ENCODE measurements around the gene TIAM1.

Gene TIAM1

DNA sequence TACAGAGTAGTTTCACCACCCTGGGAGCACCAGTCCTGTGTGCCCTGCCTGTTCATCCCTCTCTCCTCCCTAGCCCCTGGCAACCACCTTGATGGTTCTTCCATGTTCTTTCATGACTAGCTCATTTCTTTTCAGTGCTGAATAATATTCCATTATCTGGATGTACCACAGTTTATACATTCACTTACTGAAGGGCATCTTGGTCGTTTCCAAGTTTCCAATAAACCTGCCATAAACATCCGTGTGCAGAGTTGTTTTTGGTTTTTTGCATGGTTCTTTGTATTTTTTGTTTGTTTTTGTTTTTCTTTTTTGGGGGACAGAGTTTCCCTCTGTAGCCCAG, 13.9 kb downstream of the TIAM1 start:
- TF ChIP-seq GATA2 (IDR thresholded peaks at IDR 0.05; ENCODE audit: low read depth, low read length): no peak
- no peak for TF ChIP-seq GATA3 (IDR thresholded peaks at IDR 0.05; ENCODE audit: low read depth, low read length)

DNA sequence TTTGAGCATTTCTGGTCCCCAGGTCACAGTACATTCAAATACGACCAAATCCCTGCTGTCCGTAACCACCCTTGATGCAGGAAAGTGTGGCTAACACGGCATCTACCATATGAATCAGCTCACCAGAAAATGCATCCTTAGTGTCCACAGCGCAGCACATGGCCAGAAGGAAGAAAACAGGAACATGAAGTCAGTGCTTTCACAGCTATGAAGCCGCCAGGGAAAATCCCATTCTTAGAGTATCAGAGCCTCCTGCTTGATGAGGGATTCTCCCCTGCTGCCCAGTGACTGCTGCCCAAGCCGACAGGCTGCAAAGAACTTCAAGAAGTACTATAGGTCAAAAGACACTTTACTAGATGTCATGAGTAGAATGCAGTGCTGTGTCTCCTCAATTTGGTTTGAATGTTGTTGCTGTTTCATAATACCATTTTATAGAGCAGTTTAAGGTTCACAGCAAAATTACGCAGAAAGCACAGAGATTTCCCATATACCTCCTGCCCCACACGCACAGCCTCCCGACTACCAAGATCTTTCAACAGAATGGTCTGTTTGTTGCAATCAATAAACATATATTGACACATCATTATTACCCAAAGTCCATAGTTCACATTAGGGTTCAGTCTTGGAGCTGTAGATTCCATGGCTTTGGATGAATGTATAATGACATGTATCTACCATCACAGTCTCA, 14.5 kb downstream of the TIAM1 start:
- TF ChIP-seq GATA3 (IDR thresholded peaks at IDR 0.05; ENCODE audit: low read depth, low read length) (no peak), GATA2 (IDR thresholded peaks at IDR 0.05; ENCODE audit: low read depth, low read length) (no peak)

DNA sequence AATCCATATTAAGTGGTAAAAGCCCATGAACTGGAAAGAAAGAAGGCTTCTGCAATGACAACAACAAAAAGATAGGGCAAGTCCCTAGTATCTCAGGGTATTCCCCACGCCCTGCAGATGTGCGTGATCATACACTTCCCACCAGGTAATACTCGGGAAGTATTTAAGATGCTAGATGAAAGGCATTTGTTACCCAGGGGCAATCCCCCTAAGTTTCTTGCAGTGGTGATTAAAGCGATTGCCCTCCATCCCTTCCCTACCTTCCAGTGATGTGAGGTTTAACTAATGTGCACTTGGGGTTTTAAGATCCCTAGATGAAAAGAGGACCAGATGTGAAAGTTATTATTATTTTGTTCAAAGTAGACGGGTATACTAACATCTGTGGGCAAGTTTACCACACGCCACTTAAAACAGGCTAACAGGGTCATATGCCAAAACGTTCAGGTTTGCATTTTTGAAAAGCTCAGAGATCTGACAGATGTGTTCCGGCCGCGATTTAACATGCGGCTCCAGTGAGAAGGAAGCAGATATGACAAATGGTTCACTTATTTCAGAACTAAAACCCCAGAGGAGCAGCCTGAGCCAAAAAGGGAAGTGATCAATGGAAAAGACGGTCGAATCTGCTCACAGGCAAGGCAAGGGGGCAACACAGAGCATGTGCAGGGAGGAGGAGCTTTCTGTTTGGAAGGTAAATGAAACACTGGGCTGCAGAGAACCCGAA, 17.4 kb downstream of the TIAM1 start:
- TF ChIP-seq GATA2 (IDR thresholded peaks at IDR 0.05; ENCODE audit: low read depth, low read length): no peak
- TF ChIP-seq GATA3 (IDR thresholded peaks at IDR 0.05; ENCODE audit: low read depth, low read length): no peak

DNA sequence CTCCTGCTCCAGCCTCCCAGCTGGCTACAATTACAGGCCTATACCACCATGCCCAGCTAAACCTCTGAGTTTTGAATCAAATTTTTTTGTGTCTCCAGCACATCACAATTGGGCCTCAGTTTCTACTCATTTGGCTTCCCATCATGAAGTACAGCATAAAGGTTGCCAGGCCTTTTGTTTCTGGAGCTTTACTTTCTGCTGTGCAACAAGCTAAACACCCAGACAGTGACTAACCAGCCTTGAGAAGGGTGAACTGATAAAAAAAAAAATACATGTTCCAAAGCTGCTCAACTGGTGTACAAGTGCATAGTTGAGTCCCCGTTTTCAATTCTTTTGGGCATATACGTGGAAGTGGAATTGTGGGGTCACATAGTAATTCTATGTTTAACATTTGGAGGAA, 25.1 kb downstream of the TIAM1 start:
- TF ChIP-seq GATA3 (IDR thresholded peaks at IDR 0.05; ENCODE audit: low read depth, low read length) (no peak), GATA2 (IDR thresholded peaks at IDR 0.05; ENCODE audit: low read depth, low read length) (no peak)

DNA sequence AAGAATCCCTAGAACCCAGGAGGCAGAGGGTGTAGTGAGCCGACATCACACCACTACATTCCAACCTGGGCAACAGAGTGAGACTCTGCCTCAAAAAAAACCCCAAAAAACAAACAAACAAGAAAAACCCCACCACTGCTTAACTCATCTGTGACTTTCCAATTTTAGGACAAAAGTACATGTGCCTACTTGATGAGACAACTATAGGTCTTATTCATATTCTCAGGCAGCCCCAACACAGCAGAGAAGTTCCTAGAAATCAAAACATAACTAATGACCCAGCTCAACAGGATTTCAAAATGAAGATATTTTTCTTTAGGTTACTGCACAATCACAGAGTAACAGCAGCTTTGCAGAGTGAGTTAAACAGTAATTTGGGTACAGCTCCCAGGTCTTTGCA, 26.4 kb downstream of the TIAM1 start:
- TF ChIP-seq GATA2 (IDR thresholded peaks at IDR 0.05; ENCODE audit: low read depth, low read length) (no peak), GATA3 (IDR thresholded peaks at IDR 0.05; ENCODE audit: low read depth, low read length) (no peak)

DNA sequence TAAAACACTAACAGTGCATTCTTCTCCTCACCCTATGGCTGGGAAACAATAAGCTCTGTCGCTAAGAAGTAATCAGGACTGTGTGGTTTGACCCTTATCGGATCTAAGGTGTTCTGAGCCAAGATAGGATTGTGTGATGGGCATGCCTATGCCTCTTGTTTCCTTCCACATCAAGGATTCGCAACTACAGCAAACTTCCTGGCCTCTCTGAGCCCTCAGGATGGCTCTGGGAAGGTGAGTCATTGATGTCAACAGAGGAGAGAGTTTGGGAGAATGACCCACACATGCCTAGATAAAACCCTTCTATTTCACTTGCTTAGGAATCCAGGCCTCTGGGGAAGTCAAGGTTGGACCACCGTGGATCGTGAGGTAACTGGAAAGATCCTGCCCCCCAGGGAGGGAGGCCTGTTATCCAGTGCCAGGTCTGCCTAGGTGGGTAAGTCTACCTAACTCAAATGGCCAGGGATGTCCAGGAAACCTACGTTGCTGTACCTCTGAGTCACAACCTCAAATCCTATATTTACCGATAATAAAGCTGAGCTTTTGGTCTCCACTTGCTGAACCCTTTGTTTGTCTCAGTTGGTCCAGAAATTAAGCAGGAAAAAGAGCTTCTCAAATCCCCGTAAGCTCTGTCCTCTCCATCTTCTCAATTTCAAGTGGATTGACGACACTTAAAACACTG, 27.4 kb downstream of the TIAM1 start:
- no peak for TF ChIP-seq GATA2 (IDR thresholded peaks at IDR 0.05; ENCODE audit: low read depth, low read length)
- no peak for TF ChIP-seq GATA3 (IDR thresholded peaks at IDR 0.05; ENCODE audit: low read depth, low read length)

DNA sequence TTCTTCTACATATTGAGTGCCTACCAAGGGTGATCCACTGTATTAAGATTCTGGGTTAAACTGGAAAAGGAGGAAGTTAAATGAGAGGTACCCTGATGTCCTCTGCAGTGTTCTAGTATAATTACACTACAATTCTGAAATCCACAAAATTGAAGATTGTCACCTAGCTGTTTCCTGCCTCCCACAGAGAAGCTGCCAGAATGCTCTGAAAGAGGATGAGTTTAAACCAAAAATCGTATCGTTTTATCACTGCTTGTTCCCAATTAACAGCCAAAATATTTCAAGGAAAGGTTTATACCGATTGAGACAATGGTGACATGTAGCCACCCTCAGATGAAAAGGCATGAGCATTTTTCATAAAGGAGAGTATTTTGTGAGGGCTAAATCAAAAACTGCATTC, 28.0 kb downstream of the TIAM1 start:
- TF ChIP-seq GATA3 (IDR thresholded peaks at IDR 0.05; ENCODE audit: low read depth, low read length) (no peak), GATA2 (IDR thresholded peaks at IDR 0.05; ENCODE audit: low read depth, low read length) (no peak)

DNA sequence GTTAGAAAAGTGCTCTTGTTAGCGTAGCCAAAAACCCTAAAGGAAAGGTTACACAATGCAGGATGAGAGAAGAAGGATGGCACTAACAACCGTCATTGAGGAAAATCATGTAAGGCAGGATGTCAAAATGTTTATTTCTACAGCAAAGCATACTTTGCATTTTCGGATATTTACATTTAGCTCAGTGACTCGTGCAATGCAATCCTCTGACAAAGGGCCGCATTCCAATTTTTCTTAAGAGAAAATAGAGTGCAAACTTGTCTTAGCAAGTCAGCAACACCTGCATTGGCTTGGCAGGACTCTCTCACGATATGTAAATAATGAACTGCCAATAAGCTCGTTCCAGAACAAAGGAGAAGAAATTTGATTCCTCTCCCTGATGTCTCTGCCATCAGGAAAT, 33.3 kb downstream of the TIAM1 start:
- no peak for TF ChIP-seq GATA2 (IDR thresholded peaks at IDR 0.05; ENCODE audit: low read depth, low read length)
- no peak for TF ChIP-seq GATA3 (IDR thresholded peaks at IDR 0.05; ENCODE audit: low read depth, low read length)

DNA sequence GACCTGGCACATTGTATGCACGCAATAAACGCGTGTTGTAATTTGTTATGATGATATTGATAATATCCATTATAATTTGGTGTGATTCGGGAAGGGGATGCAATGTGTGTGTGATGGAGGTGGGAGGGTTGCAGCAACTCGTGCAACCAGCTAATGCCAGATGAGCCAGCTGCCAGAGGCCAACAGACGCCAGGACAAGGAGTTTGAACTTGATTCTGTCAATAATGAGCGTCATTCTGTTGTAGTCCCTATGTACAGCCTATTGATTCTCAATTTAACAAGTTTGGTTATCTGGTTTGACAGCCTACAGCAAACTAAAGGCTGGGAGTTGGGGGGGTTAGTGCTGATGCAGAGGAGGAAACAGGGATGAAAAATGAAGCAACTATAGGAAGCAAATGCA, 35.5 kb downstream of the TIAM1 start:
- TF ChIP-seq GATA2 (IDR thresholded peaks at IDR 0.05; ENCODE audit: low read depth, low read length): no peak
- no peak for TF ChIP-seq GATA3 (IDR thresholded peaks at IDR 0.05; ENCODE audit: low read depth, low read length)

DNA sequence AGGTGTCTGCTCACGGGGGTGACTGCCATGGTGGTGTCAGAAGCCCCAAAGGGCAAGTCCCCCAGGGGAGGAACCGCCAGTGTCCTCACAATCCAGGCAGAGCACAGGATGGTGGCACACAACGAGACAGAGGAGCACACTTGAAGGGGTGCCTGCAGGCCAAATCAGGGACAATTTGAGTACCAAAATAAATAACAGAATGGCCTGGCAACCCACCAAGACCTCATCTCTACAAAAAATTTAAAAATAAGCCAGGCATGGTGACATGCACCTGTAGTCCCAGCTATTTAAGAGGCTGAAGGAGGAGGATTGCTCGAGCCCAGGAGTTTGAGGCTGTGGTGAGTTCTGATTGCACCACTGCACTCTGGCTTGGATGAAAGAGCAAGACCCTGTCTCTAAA, 38.2 kb downstream of the TIAM1 start:
- no peak for TF ChIP-seq GATA3 (IDR thresholded peaks at IDR 0.05; ENCODE audit: low read depth, low read length)

DNA sequence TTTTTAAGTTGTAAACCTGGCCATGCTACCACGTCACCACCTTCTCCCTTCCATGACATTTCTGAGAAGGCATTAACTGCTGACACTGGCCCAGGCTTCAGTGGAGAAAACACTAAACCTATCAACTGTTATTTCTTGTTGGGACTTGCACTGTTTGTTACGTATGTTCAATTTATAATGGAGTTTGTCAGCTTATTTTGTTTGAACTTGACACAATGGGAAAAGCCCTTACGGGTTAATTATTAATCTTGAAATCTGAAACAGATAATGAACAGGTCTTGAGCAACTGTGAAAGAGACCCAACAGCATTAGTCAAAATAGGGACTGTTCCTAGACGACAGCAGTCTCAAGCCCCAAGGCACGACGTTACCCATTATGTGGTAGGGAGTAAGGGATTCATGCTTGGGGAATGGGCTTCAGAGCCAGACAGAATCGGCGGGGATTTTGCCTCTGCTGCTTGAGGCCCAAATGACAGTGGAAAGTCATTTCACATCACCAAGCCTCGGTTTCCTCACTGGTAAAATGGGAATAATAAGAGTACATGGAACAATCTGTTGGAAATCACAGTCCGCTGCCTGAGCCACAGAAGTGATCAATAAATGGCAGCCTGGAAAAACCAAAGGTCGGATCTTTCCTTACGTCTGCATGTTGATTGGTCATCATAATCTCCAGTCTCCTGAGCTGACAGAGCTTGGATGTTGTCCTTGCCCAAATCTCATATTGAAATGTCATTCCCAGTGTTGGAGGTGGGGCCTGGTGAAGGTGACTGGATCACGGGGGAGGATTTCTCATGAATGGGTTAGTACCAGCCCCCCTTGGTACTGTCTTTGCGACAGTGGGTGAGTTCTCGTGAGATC, 44.5 kb downstream of the TIAM1 start:
- no peak for TF ChIP-seq GATA2 (IDR thresholded peaks at IDR 0.05; ENCODE audit: low read depth, low read length)
- TF ChIP-seq GATA3 (IDR thresholded peaks at IDR 0.05; ENCODE audit: low read depth, low read length): no peak

DNA sequence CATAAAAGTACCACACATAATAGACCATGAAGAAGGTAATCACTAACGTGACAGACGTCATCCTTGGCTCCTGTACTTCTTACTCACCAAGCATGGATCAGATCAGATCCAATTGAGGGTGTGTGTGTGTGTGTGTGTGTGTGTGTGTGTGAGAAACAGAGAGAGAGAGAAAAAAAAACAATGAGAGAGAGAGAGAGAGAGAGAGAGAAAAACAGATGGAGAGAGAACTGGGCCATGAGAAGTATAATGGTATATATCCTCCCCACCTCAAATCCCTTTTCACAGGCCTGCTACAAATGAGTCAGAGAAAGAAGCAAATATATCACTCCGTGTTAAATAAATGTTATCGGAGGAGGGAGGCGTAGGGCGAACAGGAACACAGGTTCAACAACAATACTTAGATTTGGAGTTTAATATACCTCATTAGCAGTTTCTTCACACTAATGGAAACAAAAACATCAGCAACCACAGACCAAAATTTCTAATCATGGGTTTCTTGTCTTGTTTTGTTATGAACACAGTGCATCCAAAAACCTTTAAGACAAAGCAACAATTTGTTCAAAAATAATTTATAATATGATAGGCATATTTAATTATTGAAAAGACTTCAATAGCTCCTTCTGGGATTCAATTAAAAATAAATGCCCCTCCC, 45.3 kb downstream of the TIAM1 start:
- TF ChIP-seq GATA2 (IDR thresholded peaks at IDR 0.05; ENCODE audit: low read depth, low read length) (no peak), GATA3 (IDR thresholded peaks at IDR 0.05; ENCODE audit: low read depth, low read length) (no peak)

DNA sequence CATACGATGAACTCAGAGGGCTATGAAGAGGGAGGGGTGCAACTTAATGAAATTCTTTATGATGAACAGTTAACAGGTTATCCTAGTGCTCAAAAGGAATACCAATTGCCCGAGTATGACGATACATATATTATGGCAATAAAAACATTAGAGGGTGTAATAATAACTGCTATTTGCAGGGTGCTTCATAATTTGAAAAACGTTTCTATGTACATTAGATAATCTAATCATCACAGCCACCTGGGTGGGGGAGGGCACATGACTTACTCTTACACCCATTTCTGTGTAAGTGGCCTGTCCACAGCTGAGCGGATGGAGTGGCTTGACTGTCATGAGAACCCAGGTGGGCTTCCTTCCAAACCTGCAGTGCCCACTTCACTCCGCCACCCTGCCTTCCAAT, 46.3 kb downstream of the TIAM1 start:
- TF ChIP-seq GATA3 (IDR thresholded peaks at IDR 0.05; ENCODE audit: low read depth, low read length) (no peak), GATA2 (IDR thresholded peaks at IDR 0.05; ENCODE audit: low read depth, low read length) (no peak)

DNA sequence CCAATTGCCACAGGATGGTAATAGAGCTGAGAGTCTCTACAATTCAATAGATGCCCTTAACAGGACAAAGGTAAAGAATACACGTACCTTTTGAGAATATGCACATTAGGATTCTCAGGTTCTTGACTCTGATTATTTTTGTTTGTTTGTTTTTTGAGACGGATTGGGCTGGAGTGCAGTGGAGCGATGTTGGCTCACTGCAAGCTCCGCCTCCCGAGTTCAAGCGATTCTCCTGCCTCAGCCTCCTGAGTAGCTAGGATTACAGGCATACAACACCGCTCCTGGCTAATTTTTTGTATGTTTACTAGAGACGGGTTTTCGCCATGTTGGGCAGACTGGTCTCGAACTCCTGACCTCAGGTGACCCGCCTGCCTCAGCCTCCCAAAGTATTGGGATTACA, 48.4 kb downstream of the TIAM1 start:
- TF ChIP-seq GATA3 (IDR thresholded peaks at IDR 0.05; ENCODE audit: low read depth, low read length) (no peak), GATA2 (IDR thresholded peaks at IDR 0.05; ENCODE audit: low read depth, low read length) (no peak)

Data from SH-SY5Y (cell line).